Heart left ventricle (tissue), 13 donors: ENCODE measurements around the gene B4GALT1.

Source experiments
- POLR2A ChIP-seq, 2 donors: fragments of 450-650 bp; IDR thresholded peaks; one replicate each; pipeline ENCODE4 v1.6.1; 2017; ENCODE audit warnings: antibody characterized with exemption in 2 of 2, mild to moderate bottlenecking in 2 of 2, moderate library complexity in 2 of 2
- TF ChIP-seq, protein P1 (sequence below), 12 donors: fragments of 200-600 bp; sonication (generic) in 4 of 12; IDR thresholded peaks; one replicate each; pipeline versions ENCODE4 v1.5.0 to v1.8.0; 2018 to 2022; ENCODE audit warnings: antibody characterized with exemption in 12 of 12, mild to moderate bottlenecking in 5 of 12
- donor health status: ischemic (EF 13 %, LVEDD 7.1; RV severe dilation, severe dysfunction).
- donor health status: DM: no; HTN: yes; CAD: no.
- donor health status: DM: no; HTN: no; CAD: no.
- donor health status: ischemic (EF 25% LVEDD 6.9; RV normal size, moderate dysfunction).
- donor health status: ischemic (EF 25% LVEDD 5.7; RV mildly dilated, moderate dysfunction).
- donor health status: ischemic (EF 35%, LVEDD 5.7; RV mildly dilated, moderate dysfunction).
- donor health status: nonischemic (EF 11% LVEDD 7.7; RV severe dilation, severe dysfunction).
- donor health status: DM: yes; HTN: yes; CAD: no.
- donor health status: PGD.
- donor health status: ischemic (EF 29% LVEDD 5.4; RV normal size, mild dysfunction).
- donor health status: nonischemic (EF 23%, LVEDD 6.1; RV moderate dilation, normal function).

DNA sequence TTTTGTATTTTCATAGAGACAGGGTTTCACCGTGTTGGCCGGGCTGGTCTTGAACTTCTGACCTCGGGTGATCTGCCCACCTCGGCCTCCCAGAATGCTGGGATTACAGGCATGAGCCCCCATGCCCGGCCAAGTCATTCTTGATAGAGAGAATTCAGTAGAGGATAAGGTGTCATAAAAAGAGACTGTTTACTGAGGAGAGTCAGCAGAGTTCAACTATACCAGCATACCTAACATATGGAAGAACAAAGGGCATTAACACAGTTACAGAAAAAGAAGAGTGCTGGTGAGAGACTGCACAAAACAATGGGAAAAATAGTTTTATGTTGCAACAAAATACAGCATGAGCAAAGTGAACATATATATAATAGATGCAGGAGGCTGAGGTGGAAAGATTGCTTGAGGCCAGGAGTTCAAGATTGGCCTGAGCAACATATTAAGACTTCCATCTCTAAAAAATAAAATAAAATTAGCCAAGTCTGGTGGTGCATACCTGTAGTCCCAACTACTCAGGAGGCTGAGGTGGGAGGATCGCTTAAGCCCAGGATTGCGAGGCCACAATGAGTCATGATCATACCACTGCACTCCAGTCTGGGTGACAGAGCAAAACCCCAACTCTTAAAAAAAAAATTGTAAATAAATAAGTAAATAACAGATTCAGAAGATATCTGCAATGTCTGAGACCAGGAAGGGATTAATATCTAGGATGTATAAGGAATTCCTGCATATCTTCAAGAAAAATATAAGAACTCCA lies 19.5 kb downstream of the B4GALT1 start:
- TF ChIP-seq, protein P1, sequence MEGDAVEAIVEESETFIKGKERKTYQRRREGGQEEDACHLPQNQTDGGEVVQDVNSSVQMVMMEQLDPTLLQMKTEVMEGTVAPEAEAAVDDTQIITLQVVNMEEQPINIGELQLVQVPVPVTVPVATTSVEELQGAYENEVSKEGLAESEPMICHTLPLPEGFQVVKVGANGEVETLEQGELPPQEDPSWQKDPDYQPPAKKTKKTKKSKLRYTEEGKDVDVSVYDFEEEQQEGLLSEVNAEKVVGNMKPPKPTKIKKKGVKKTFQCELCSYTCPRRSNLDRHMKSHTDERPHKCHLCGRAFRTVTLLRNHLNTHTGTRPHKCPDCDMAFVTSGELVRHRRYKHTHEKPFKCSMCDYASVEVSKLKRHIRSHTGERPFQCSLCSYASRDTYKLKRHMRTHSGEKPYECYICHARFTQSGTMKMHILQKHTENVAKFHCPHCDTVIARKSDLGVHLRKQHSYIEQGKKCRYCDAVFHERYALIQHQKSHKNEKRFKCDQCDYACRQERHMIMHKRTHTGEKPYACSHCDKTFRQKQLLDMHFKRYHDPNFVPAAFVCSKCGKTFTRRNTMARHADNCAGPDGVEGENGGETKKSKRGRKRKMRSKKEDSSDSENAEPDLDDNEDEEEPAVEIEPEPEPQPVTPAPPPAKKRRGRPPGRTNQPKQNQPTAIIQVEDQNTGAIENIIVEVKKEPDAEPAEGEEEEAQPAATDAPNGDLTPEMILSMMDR (IDR thresholded peaks at IDR 0.05) = no peak
- no peak for TF ChIP-seq POLR2A (IDR thresholded peaks at IDR 0.05)
